Ishikawa (cell line): ENCODE results near the gene RNF115.

Experiments used
- CEBPB ChIP-seq: IDR thresholded peaks from 2 replicates; pipeline ENCODE4 v1.6.1; 2012
- CREB1 ChIP-seq: IDR thresholded peaks from 2 replicates; pipeline ENCODE4 v1.6.1; 2012; ENCODE audit warnings: low read depth
- EGR1 ChIP-seq: IDR thresholded peaks from 2 replicates; pipeline ENCODE4 v1.6.1; 2012
- EP300 ChIP-seq: IDR thresholded peaks from 2 replicates; pipeline ENCODE4 v1.6.1; 2012; ENCODE audit warnings: borderline replicate concordance
- FOXM1 ChIP-seq: IDR thresholded peaks from 2 replicates; pipeline ENCODE4 v1.6.1; 2012; ENCODE audit warnings: low read depth, borderline replicate concordance
- MAX ChIP-seq: IDR thresholded peaks from 2 replicates; pipeline ENCODE4 v1.6.1; 2012
- NFIC ChIP-seq: IDR thresholded peaks from 2 replicates; pipeline ENCODE4 v1.6.1; 2012
- RAD21 ChIP-seq: IDR thresholded peaks from 2 replicates; pipeline ENCODE4 v1.6.1; 2012; ENCODE audit warnings: low read depth
- REST ChIP-seq: IDR thresholded peaks from 2 replicates; pipeline ENCODE4 v1.6.1; 2012; ENCODE audit warnings: low read depth, mild to moderate bottlenecking
- TAF1 ChIP-seq: IDR thresholded peaks from 2 replicates; pipeline ENCODE4 v1.6.1; 2012; ENCODE audit warnings: low read depth, mild to moderate bottlenecking
- TCF12 ChIP-seq: IDR thresholded peaks from 2 replicates; pipeline ENCODE4 v1.6.1; 2012; ENCODE audit warnings: low read depth
- TEAD4 ChIP-seq: IDR thresholded peaks from 2 replicates; pipeline ENCODE4 v1.6.1; 2012
- USF1 ChIP-seq: IDR thresholded peaks from 2 replicates; pipeline ENCODE4 v1.6.1; 2012
- YY1 ChIP-seq: IDR thresholded peaks from 2 replicates; pipeline ENCODE4 v1.6.1; 2012; ENCODE audit warnings: low read depth
- ZBTB7A ChIP-seq: IDR thresholded peaks from 2 replicates; pipeline ENCODE4 v1.6.1; 2012; ENCODE audit warnings: low read depth

The RNF115 gene

GRCh38 chr1:145771056-145771455, 52.8 kb downstream of the RNF115 start:
- TF ChIP-seq REST (no peak), MAX (no peak), TAF1 (no peak), RAD21 (no peak), CEBPB (no peak), TCF12 (no peak), EGR1 (no peak), EP300 (no peak), FOXM1 (no peak), CREB1 (no peak), TEAD4 (no peak), USF1 (no peak), YY1 (no peak), ZBTB7A (no peak), NFIC (no peak)

GRCh38 chr1:145759721-145760120, 64.2 kb downstream of the RNF115 start:
- TF ChIP-seq TEAD4 (no peak), EP300 (no peak), CREB1 (no peak), EGR1 (no peak), TAF1 (no peak), RAD21 (no peak), ZBTB7A (no peak), CEBPB (no peak), YY1 (no peak), MAX (no peak), REST (no peak), TCF12 (no peak), USF1 (no peak), FOXM1 (no peak), NFIC (no peak)

GRCh38 chr1:145758575-145758974, 65.3 kb downstream of the RNF115 start:
- TF ChIP-seq USF1 (no peak), NFIC (no peak), TEAD4 (no peak), CREB1 (no peak), YY1 (no peak), FOXM1 (no peak), TAF1 (no peak), REST (no peak), EP300 (no peak), MAX (no peak), RAD21 (no peak), ZBTB7A (no peak), CEBPB (no peak)

GRCh38 chr1:145758116-145758515, 65.8 kb downstream of the RNF115 start:
- TF ChIP-seq ZBTB7A (no peak), TEAD4 (no peak), YY1 (no peak), MAX (no peak), TAF1 (no peak), CREB1 (no peak), USF1 (no peak), NFIC (no peak), EP300 (no peak), CEBPB (no peak)
